ENCODE data around the gene ZMIZ1. TPM values are rescaled to one million over a fixed set of nuclear protein-coding genes. Genes with fewer than 3 reads are reported as not detected.

Gene ZMIZ1
- polyA plus RNA-seq, 1 experiment, result 7.6 TPM

DNA sequence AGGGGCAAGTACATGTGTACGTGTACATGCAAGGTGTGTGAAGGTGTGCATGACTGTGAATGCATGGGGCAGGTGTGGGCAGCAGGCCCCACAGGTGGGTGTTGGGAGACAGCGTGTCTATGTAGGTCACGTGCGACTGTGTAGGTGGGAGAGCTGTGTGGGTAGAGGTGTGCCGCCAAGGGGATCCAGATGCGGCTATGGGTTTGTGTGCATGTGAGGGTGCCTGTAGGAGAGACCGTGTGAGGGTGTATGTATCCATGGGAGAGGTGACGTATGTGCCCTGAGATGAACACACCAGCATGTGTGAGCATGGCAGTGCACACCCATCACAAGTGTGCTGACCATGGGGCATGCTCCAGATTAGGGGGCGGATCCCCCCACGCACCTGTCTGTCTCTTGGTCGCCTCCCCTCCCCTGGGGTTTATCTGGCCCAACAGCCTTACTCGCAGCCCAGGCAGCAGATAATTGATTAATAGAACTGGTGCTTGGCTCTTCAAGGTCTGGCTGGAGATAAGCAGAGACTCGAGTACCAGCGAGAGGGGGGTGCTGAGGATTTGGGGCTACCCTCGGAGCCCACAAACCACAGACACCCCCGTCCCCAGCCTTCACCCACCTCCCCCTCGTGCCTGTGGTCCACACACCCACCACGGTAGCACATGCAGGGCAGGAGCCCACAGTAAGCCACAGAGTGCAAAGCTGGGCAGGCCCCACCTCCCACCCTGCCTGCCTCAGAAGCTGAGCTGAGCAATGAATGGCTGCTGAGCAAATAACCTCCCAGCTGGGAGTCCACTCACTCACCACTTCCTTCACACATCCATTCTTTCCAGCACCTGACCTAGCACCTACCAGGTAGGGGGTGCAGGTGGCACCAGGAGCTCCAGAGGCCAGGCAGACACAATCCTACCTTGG is 41.4 kb upstream of the ZMIZ1 start:
- H3K9me3 ChIP-seq (ENCODE audit: control insufficient read depth, insufficient read depth, low read length), result no peaks in the 10 kb centered on the region
- ChIA-PET POLR2A (no interaction called here), CTCF (no interaction called here)
- peaks cover 29% of the 10 kb centered on the region for H3K27me3 ChIP-seq (ENCODE audit: control insufficient read depth, insufficient read depth, low read length)
- DNase-seq (ENCODE audit: low read depth, low spot score), result no peak
- H3K27ac ChIP-seq (ENCODE audit: low read depth, low read length), result no peak overlapping the region
- no peak for TF ChIP-seq CTCF (IDR thresholded peaks at IDR 0.05; ENCODE audit: low read depth, low read length)
- no peak overlapping the region for H3K4me3 ChIP-seq (ENCODE audit: low read depth, low read length)

DNA sequence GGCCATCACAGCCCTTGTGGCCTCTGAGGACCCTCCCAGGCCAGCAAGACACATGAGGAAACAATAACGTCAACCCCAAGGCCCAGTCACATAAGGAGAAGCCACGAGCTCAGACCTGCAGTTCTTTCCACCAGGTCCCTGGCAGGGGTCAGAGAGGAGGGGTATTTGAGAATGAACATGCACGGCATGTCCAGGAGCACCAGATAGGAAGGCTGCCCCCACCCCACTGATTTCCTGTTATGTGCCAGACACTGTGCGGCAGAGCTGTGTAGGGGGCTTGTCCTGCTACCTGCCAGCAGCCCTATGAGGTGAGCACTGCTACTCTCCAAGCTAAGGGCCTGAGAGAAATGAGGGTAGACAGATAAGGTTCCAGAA is 40.7 kb upstream of the ZMIZ1 start:
- Histone ChIP-seq H3K9me3 (ENCODE audit: control insufficient read depth, insufficient read depth, low read length) (no peaks in the 10 kb centered on the region), H3K27ac (ENCODE audit: low read depth, low read length) (no peak overlapping the region), H3K4me3 (ENCODE audit: low read depth, low read length) (no peak overlapping the region), H3K27me3 (ENCODE audit: control insufficient read depth, insufficient read depth, low read length) (peaks cover 29% of the 10 kb centered on the region)
- no peak for TF ChIP-seq CTCF (IDR thresholded peaks at IDR 0.05; ENCODE audit: low read depth, low read length)
- ChIA-PET CTCF (no interaction called here), POLR2A (no interaction called here)
- no peak for DNase-seq (ENCODE audit: low read depth, low spot score)

DNA sequence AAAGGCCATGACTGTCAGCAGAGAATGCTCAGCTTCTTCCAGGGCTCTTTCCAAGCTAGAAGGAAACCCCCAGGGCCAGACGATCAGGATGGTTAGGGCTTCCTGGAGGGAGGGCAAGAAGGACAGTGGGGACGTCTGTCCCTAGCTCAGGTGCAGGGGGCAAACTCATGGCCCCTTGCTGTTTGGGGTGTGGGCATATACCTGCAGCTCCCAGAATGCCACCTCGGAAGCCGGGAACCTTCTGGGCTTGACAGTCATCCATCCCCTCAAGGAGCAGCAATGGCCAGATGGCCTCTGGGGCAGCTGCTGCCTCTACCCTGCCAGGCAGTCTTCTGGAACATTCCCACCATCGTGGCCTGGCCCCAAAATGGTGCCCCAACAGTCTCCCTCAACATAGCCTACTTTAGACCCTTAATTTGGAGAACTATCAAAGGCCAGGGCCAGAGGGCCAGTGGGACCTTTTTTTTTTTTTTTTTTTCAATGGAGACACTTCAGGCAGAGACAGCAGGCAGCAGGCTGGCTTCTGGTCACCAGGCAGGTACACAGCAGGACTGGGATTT is 40.2 kb upstream of the ZMIZ1 start:
- CTCF ChIA-PET, result no interaction called here
- no peak for TF ChIP-seq CTCF (IDR thresholded peaks at IDR 0.05; ENCODE audit: low read depth, low read length)
- no peaks in the 10 kb centered on the region for H3K9me3 ChIP-seq (ENCODE audit: control insufficient read depth, insufficient read depth, low read length)
- DNase-seq (ENCODE audit: low read depth, low spot score), result no peak
- H3K27ac ChIP-seq (ENCODE audit: low read depth, low read length), result no peak overlapping the region
- H3K4me3 ChIP-seq (ENCODE audit: low read depth, low read length), result no peak overlapping the region
- POLR2A ChIA-PET, result no interaction called here
- H3K27me3 ChIP-seq (ENCODE audit: control insufficient read depth, insufficient read depth, low read length), result peaks cover 29% of the 10 kb centered on the region

GRCh38 chr10:79029478-79030390 is 39.0 kb upstream of the ZMIZ1 start:
- CTCF ChIA-PET, result interaction anchor here (0.6 kb wide), 1 partner anchor 41 kb away, joined by 4 read pairs; no protein-coding TSS in a partner anchor
- TF ChIP-seq CTCF (IDR thresholded peaks at IDR 0.05; ENCODE audit: low read depth, low read length), result no peak
- H3K4me3 ChIP-seq (ENCODE audit: low read depth, low read length), result no peak overlapping the region
- no peak overlapping the region for H3K27ac ChIP-seq (ENCODE audit: low read depth, low read length)
- no peaks in the 10 kb centered on the region for H3K9me3 ChIP-seq (ENCODE audit: control insufficient read depth, insufficient read depth, low read length)
- POLR2A ChIA-PET, result no interaction called here
- peaks cover 36% of the 10 kb centered on the region for H3K27me3 ChIP-seq (ENCODE audit: control insufficient read depth, insufficient read depth, low read length)
- DNase-seq (ENCODE audit: low read depth, low spot score), result no peak
